Activated naive CD4-positive, alpha-beta T cell treated with anti-CD3 and anti-CD28 coated beads for 36 hours (primary cell): ENCODE measurements around the gene TAF12. TPM values are rescaled to one million over a fixed set of nuclear protein-coding genes. Genes with fewer than 3 reads are reported as not detected.
"Not testable (repeated sequence)": the region's sequence is repeated elsewhere in the genome, so short reads cannot be mapped to it uniquely, and the experiment has no call there.

ENCODE experiments used
- CTCF ChIA-PET: fragments of 350-600 bp; sonication (Branson Sonifier 250); formaldehyde crosslinking; loops from one replicate; lab custom pipeline; 2021; ENCODE audit warnings: antibody characterized with exemption; lab: Charles Lee
- DNase-seq: peaks from one replicate; pipeline ENCODE4 v3.0.0-alpha.2; 2020
- H3K27ac Mint-ChIP-seq: one replicate; pipeline ENCODE4 v1.8.0; 2021; ENCODE audit warnings: mild to moderate bottlenecking, mixed read lengths
- H3K27me3 Mint-ChIP-seq: one replicate; pipeline ENCODE4 v1.8.0; 2021; ENCODE audit warnings: low read depth, mixed read lengths
- H3K36me3 Mint-ChIP-seq: one replicate; pipeline ENCODE4 v1.8.0; 2021; ENCODE audit warnings: low read depth, mixed read lengths
- H3K4me1 Mint-ChIP-seq: one replicate; pipeline ENCODE4 v1.8.0; 2021; ENCODE audit warnings: low read depth, mixed read lengths
- H3K4me3 Mint-ChIP-seq: one replicate; pipeline ENCODE4 v1.8.0; 2021; ENCODE audit warnings: mild to moderate bottlenecking, moderate library complexity, mixed read lengths
- H3K9me3 Mint-ChIP-seq: one replicate; pipeline ENCODE4 v1.8.0; 2021; ENCODE audit warnings: mixed read lengths
- intact Hi-C: fragments of 100-400 bp; cut with micrococcal nuclease; formaldehyde crosslinking; loops from one replicate; pipeline ENCODE4 v1.15.1; 2023
- total RNA-seq, 2 experiments: library from RNA; stranded (reverse); gene quantifications; one replicate each; pipeline ENCODE4 v1.2.3, GENCODE V29; 2021

Gene TAF12
- total RNA-seq, 2 experiments from 2014 or later, result 22.5 to 23.5 TPM

- intact Hi-C loops, result no loop called here
- CTCF ChIA-PET, result no interaction called here
- DNase-seq, result no peak
- Mint-ChIP-seq H3K36me3 (no peaks in the 10 kb centered on the region), H3K4me3 (no peak overlapping the region), H3K27me3 (no peaks in the 10 kb centered on the region), H3K9me3 (no peaks in the 10 kb centered on the region), H3K4me1 (peaks cover 8% of the 10 kb centered on the region), H3K27ac (no peak overlapping the region)
These were observed 21.1 kb upstream of the TAF12 start for GRCh38 chr1:28663871-28664470.

GRCh38 chr1:28656335-28656734 lies 13.5 kb upstream of the TAF12 start:
- intact Hi-C loops, result no loop called here
- DNase-seq, result no peak
- Mint-ChIP-seq H3K4me3 (no peak overlapping the region), H3K4me1 (no peaks in the 10 kb centered on the region), H3K27ac (no peak overlapping the region), H3K9me3 (no peaks in the 10 kb centered on the region), H3K36me3 (no peaks in the 10 kb centered on the region), H3K27me3 (no peaks in the 10 kb centered on the region)
- CTCF ChIA-PET, result no interaction called here

GRCh38 chr1:28655448-28656311 lies 12.8 kb upstream of the TAF12 start:
- H3K9me3 Mint-ChIP-seq, CTCF ChIA-PET, H3K4me1 Mint-ChIP-seq, H3K27me3 Mint-ChIP-seq, intact Hi-C loops, H3K4me3 Mint-ChIP-seq, H3K36me3 Mint-ChIP-seq, H3K27ac Mint-ChIP-seq, DNase-seq: not testable (repeated sequence)

- H3K27me3 Mint-ChIP-seq, H3K4me3 Mint-ChIP-seq, H3K36me3 Mint-ChIP-seq, H3K9me3 Mint-ChIP-seq, H3K4me1 Mint-ChIP-seq, CTCF ChIA-PET, H3K27ac Mint-ChIP-seq: not testable (repeated sequence)
- DNase-seq, result peak; percentile 43
- intact Hi-C loops, result loop anchor here (1.0 kb wide), 1 partner anchor 295 kb away; no protein-coding TSS in a partner anchor
These were observed 11.0 kb upstream of the TAF12 start for GRCh38 chr1:28653870-28654269.

- H3K36me3 Mint-ChIP-seq, H3K4me3 Mint-ChIP-seq, DNase-seq, H3K27ac Mint-ChIP-seq, H3K27me3 Mint-ChIP-seq, CTCF ChIA-PET, H3K9me3 Mint-ChIP-seq, H3K4me1 Mint-ChIP-seq, intact Hi-C loops: not testable (repeated sequence)
These were observed 10.2 kb upstream of the TAF12 start for GRCh38 chr1:28653063-28653462.

GRCh38 chr1:28648474-28649198 lies 5.8 kb upstream of the TAF12 start, which contains the start of gene RNU11:
Gene RNU11 (plus strand): TSS chr1:28648600.
- Mint-ChIP-seq H3K9me3 (no peaks in the 10 kb centered on the region), H3K4me1 (peaks cover 28% of the 10 kb centered on the region), H3K27me3 (no peaks in the 10 kb centered on the region), H3K27ac (peak within 1 kb of the TSS; percentile 99), H3K4me3 (peak within 1 kb of the TSS; percentile 92), H3K36me3 (peaks cover 2% of the 10 kb centered on the region)
- CTCF ChIA-PET, result interaction anchor here (0.9 to 1.1 kb wide), 2 partner anchors 127 to 139 kb away, joined by 3 read pairs; no protein-coding TSS in a partner anchor
- intact Hi-C loops, result loop anchor here (1.0 to 2.0 kb wide), 8 partner anchors 20 to 534 kb away; partner anchors contain the start of genes GMEB1 and YTHDF2
- peak; percentile 92 for DNase-seq

- intact Hi-C loops, result loop anchor here (1.0 to 2.0 kb wide), 8 partner anchors 20 to 534 kb away; partner anchors contain the start of genes GMEB1 and YTHDF2
- H3K4me1 Mint-ChIP-seq, result peaks cover 28% of the 10 kb centered on the region
- H3K27ac Mint-ChIP-seq, result peak overlapping the region; percentile 99
These were observed 5.2 kb upstream of the TAF12 start for GRCh38 chr1:28648008-28648473.

GRCh38 chr1:28646040-28646439 lies 3.2 kb upstream of the TAF12 start:
- Mint-ChIP-seq H3K27ac (peak overlapping the region; percentile 38), H3K4me3 (peak overlapping the region; percentile 13), H3K36me3 (peaks cover 4% of the 10 kb centered on the region), H3K27me3 (no peaks in the 10 kb centered on the region), H3K9me3 (no peaks in the 10 kb centered on the region), H3K4me1 (peaks cover 40% of the 10 kb centered on the region)
- intact Hi-C loops, result no loop called here
- DNase-seq, result no peak
- CTCF ChIA-PET, result interaction anchor here (0.7 to 1.2 kb wide), 2 partner anchors 47 to 91 kb away, joined by 3 read pairs; partner anchors contain the start of gene YTHDF2

More at GRCh38 chr1:28648008-28648473, 5.2 kb upstream of the TAF12 start:
- DNase-seq, result peak; percentile 93
- H3K27me3 Mint-ChIP-seq, result no peaks in the 10 kb centered on the region
- H3K36me3 Mint-ChIP-seq, result peaks cover 4% of the 10 kb centered on the region
- CTCF ChIA-PET, result interaction anchor here (0.9 to 1.1 kb wide), 2 partner anchors 127 to 138 kb away, joined by 3 read pairs; no protein-coding TSS in a partner anchor
- no peaks in the 10 kb centered on the region for H3K9me3 Mint-ChIP-seq
- peak overlapping the region; percentile 92 for H3K4me3 Mint-ChIP-seq

GRCh38 chr1:28645406-28645805 lies 2.5 kb upstream of the TAF12 start:
- intact Hi-C loops, H3K27me3 Mint-ChIP-seq: not testable (repeated sequence)
- peaks cover 46% of the 10 kb centered on the region for H3K4me1 Mint-ChIP-seq

GRCh38 chr1:28644494-28644893 lies 1.6 kb upstream of the TAF12 start:
- no peak for DNase-seq
- H3K27ac Mint-ChIP-seq, result peak overlapping the region; percentile 94
- CTCF ChIA-PET, result interaction anchor here (3.0 kb wide), 1 partner anchor 92 kb away, joined by 11 read pairs; the partner anchor contains the start of gene YTHDF2
- H3K27me3 Mint-ChIP-seq, result no peaks in the 10 kb centered on the region
- peak overlapping the region; percentile 96 for H3K4me3 Mint-ChIP-seq
- no peaks in the 10 kb centered on the region for H3K9me3 Mint-ChIP-seq
- H3K4me1 Mint-ChIP-seq, result peaks cover 52% of the 10 kb centered on the region
- intact Hi-C loops, result loop anchor here (5.0 kb wide), 1 partner anchor 113 kb away; no protein-coding TSS in a partner anchor
- H3K36me3 Mint-ChIP-seq, result peaks cover 6% of the 10 kb centered on the region

More at GRCh38 chr1:28645406-28645805, 2.5 kb upstream of the TAF12 start:
- DNase-seq, H3K27ac Mint-ChIP-seq, H3K9me3 Mint-ChIP-seq, H3K36me3 Mint-ChIP-seq, H3K4me3 Mint-ChIP-seq: not testable (repeated sequence)
- CTCF ChIA-PET, result interaction anchor here (0.7 to 1.2 kb wide), 2 partner anchors 47 to 91 kb away, joined by 3 read pairs; partner anchors contain the start of gene YTHDF2

GRCh38 chr1:28642056-28642846 lies 616 bp downstream of the TAF12 start:
- CTCF ChIA-PET, result interaction anchor here (0.9 to 3.0 kb wide), 3 partner anchors 94 to 242 kb away, joined by 4 to 11 read pairs (median 8); partner anchors contain the start of gene YTHDF2
- Mint-ChIP-seq H3K9me3 (no peaks in the 10 kb centered on the region), H3K4me3 (peak overlapping the region; percentile 96), H3K36me3 (peaks cover 4% of the 10 kb centered on the region), H3K27me3 (no peaks in the 10 kb centered on the region), H3K27ac (peak overlapping the region; percentile 94), H3K4me1 (peaks cover 42% of the 10 kb centered on the region)
- DNase-seq, result no peak
- intact Hi-C loops, result loop anchor here (2.0 to 5.0 kb wide), 4 partner anchors 115 to 539 kb away; partner anchors contain the start of genes MED18 and SRSF4
